CD4-positive, alpha-beta T cell treated with Interferon alpha-2 for 1 hour (primary cell): ENCODE data around the gene CRYAB.
"Not testable (repeated sequence)": the region's sequence is repeated elsewhere in the genome, so short reads cannot be mapped to it uniquely, and the experiment has no call there.

Source experiments
- DNase-seq, 2 donors: peaks; one replicate each; pipeline ENCODE4 v3.0.0-alpha.2; 2020 to 2022

The CRYAB gene

DNA sequence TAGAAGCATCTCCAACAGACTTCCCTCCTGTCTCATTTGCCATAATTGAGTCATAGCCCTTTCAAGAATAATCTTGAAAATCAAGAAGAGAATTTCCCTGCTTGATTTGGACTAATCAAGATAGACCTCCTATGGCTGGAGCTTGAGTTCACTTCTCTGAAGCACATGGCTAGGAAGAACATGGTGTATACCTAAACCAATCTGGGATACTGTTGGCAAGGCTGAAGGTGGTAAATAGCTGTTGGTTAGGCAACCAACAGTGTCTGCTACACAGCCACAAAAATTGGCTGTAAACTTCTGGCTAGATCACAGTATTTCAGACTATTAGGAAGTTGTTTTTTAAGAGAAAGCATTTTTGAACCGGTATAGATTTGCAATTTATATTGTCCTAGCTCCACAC lies 4.9 kb downstream of the CRYAB start:
- DNase-seq, result no peak

DNA sequence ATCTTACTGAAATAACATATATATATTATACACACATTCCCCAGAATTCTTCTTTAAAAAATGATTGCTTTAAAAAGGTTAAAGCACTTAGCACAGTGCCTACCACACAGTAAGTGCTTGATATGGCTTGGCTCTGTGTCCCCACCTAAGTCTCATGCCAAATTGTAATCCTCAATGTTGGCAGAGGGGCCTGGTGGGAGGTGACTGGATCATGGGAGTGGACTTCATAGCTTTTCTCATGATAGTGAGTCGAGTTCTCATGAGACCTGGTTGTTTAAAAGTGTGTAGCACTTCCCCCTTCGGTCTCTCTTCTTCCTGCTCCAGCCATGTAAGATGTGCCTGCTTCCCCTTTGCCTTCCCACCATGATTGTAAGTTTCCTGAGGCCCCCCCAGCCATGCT lies 6.2 kb downstream of the CRYAB start:
- no peak for DNase-seq

DNA sequence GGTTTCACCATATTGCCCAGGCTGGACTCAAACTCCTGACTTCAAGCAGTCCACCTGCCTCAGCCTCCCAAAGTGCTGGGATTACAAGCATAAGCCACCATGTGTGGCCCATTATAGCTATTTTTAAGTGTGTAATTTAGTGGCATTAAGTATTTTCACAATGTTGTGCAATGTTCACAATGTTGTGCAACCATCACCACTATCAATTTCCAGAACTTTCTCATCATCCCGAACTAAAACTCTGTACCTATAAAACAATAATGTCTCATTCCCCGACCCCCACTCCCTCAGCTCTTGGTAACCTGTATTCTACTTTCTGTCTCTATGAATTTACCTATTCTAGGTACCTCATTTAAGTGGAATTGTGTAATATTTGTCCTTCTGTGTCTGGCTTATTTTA lies 24.7 kb downstream of the CRYAB start:
- DNase-seq, result no peak

DNA sequence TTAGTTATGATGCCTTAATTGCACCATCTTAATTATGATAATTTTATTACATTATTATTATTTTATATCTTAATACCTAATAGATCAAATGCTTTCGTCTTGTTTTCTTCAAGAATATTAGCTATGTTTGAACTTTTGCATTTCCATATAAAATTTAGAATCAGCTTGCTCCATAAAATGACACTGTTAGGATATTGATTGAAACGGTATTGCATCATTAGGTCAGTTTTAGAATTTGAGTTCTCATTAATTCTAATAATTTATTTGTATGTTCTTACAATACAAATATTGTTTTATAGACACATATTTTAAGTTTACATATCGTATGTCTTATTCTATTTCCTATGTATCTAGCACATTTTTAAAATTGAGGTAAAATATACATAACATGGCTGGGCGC lies 25.5 kb downstream of the CRYAB start:
- DNase-seq, result no peak

DNA sequence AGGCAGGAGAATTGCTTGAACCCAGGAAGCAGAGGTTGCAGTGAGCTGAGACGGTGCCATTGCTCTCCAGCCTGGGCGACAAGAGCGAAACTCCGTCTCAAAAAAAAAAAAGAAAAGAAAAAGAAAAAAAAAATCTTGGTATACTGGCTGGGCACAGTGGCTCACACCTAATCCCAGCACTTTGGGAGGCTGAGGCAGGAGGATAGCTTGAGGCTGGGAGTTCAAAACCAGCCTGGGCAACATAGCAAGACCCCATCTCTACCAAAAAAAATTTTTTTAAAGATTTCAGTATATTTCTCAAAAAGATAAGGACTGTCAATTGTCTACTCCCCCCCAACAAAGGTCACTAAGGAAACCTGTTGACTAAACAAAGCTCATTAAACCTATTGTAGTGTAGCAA lies 26.5 kb downstream of the CRYAB start:
- not testable (repeated sequence) for DNase-seq

DNA sequence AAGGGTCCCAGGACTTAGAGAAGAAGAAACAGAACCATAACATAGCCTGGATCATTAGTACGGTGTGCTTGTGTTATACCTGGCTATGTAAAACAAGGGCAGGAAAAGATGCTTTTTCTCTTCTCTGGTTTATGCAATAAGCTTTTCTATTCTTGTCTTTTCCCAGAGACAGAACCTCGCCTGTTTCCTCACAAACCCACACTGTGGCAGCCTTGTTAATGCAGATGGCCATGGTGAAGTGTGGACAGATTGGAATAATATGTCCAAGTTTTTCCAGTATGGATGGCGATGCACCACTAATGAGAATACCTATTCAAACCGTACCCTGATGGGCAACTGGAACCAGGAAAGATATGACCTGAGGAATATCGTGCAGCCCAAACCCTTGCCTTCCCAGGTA lies 29.4 kb downstream of the CRYAB start:
- no peak for DNase-seq

DNA sequence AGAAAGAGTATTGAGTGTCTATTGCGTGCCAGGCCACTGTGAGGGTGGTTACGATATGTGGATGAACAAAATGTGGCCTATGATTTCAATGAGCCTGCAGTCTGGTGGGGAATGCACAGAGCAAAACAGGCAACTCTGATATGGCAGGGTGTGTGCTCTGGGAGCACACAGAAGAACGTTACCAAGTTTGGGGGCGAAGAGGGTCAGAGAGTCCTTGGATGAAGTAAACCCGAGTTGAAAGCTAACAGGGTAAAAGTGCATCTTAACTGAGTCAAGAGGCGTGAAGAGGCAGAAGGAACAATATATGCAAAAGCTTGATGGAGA lies 32.0 kb downstream of the CRYAB start:
- no peak for DNase-seq

DNA sequence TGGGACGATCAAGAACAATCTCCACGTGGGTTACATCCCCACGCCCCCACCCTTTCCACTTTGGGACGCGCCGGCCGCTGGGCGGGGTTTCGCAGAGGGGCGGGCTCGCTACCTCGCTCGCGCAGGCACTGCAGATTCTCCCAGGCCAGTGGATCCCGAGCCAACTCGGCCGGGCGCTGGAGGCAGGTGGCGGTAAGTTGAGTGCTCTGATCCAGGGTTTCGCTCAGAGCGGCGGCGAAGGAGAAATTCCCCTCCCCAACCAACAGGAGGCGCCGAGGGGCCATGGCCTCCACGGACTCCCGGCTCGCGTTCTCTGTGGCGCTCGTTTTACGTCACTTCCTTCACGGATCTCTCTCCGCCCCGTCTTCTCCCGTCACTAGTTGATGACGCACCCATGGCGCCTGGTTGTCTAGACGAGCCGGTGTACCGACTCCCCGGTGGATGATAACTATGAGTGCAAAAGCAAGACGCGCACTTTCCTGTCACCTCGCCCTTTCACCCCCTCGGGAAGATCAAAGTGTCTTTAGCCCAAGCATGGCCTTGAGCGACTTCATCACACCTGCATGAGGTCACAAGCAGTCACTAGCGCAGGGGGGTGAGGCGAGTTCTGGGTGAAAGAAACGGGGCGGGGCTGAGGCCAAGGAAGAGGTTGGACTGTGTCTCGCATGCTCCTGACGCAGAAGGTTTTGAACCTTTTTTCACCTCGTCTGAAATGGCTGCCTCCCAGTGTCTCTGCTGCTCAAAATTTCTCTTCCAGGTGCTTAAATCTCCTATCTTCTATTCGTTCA lies 32.5 kb downstream of the CRYAB start, which contains the start of the genes CFAP68 and FDXACB1:
Gene CFAP68 (plus strand): TSS at position 693 of the 788 bp plus-strand sequence. CDS start 20 bp downstream, at position 713.
Gene FDXACB1 (minus strand): TSS at position 317 of the 788 bp plus-strand sequence. CDS start 33 bp downstream, at position 284.
- peak; percentile 96 for DNase-seq

DNA sequence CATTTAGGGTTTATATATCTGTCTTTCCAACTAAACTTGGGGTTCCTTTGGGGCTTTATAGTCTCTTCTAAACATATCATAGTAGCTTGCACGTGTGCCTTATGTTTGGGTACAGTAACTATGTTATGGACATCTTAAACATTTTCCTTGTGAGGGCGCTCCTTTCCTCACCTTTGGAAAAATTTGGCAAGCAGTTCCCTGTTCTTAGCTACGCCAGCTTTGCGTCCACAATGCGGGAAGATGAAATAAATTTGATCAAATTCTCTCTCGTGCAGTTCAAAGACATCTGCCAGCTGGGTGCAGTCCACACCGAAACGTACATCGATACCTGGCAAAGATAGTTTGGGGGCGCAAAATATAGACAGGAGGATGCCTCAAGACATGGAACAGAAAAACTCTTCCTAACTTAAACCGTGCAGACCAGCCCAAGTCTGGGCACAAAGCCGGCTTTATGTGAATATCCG lies 33.2 kb downstream of the CRYAB start:
- no peak for DNase-seq

DNA sequence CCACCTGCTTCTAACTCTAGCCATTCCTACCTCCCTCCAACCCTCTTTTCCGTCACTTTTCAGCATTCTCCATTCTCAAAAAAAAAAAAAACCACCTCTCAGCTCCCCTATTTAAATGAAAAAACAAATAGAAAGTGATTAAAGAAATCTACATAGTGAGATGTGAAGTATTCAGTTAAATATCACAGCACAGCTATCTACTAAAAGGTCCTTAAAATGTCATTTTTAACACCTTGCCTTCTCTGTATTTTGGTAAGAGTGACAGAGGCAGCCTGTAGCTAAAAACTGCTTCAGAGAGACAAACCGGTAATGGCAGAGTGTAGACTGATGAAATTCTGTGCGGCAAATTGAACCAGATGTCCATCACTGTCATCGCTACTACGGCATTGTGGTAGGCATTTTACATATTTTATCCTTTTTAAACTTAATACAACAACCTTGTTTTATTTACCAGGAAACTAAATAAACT lies 39.8 kb downstream of the CRYAB start:
- peak in 1 of 2 donors; percentile 18 for DNase-seq

DNA sequence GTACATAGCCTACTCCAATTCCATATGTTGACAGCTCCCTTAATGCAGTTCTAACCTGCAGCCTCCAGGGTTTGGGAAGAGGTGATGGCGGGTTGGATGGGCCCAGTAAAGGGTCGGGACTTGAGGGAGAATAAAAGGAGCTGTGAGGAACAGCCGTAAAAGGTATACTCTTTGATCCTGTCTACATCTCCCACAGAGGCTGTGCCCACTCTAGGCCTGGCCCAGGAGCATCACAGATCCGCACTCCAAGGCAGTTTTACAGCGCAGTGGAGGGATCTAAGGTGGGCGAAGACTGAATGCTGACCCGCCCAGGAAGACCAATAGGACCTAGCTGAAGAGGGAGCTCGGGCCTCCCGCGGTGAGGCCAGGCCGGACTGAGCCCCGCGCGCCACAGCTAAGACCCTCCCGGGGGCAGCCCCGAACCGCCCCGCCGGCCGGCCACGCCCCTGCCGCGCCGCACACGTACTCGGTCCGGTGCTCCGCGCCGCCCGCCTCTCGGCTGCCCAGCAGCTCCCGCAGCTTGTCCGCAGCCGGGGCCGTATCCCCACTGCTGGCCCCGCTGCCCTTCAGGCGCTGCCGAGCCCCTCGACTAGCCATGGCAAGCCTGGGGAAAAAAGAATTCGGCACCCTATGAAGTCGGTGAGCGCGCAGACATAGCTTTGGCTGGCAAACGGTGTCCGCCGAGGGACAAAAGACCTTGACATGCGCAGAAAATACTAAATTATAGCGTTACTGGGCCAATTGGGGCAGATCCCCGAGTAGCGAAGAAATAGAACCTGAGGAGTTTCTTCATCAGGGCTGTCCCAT lies 40.5 kb downstream of the CRYAB start, which contains the start of gene ALG9:
Gene ALG9 (minus strand): TSS at position 696 of the 807 bp plus-strand sequence. CDS start 99 bp downstream, at position 597.
- DNase-seq, result peak; percentile 80 to 93

DNA sequence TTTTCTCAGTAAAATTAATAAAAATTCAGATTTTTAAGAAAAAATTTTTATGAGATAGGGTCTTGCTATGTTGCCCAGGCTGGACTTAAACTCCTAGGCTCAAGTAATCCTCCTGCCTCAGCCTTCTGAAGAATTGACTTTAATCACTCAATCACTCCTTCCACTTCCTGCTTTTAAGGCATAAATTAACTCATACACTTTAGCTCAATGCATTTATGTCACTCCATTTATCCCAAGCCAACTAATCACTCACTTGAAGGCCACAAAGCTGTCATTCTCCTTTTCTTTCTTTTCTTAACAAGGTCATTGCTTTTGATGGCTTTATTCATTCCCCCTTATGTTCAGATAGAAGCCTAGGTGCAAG lies 41.1 kb downstream of the CRYAB start:
- no peak for DNase-seq

DNA sequence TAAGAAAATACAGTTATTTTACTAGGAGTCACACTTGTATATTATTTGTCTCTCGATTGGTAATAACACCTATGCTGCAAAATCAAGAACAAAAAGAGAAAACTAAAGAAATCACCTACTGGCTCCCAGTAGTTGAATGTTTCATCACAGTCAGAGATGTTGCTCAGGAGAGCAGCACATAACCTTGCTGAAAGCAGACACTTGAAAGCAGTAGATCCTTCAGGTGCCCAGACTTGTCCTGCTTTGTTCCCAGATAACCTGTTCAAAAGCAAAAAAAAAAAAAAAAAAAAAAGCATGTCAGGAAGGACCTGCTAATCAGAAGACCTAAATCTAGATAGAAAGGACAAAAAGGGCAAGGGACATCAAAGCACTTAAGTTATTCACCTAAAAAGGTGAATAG lies 41.5 kb downstream of the CRYAB start:
- no peak for DNase-seq

DNA sequence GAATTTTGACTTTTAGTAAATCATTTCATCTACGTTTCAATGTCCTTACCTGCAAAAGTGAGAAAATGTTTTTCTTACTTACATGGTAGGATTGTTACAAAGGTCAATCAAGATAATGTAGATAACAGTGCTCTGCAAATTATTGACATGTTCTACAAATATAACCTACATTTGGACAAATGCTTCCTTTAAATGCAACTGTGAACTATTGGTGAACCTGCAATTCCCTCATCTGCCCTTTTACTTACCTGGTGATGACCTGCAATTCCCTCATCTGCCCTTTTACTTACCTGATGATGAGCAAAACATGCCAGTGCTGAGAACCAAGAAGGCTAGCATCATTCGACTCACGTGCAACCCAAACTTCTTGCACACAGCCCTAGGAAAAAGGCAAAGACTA lies 51.3 kb downstream of the CRYAB start:
- DNase-seq, result no peak
